HL-60 (cell line): Measurements from ENCODE around the gene TRIM9.

Experiments
- DNase-seq, 2 experiments: peaks; one replicate each; pipeline ENCODE4 v3.0.0-alpha.2; 2010 to 2020; ENCODE audit warnings: low read depth in 1 of 2, low spot score in 1 of 2
- H3K27ac ChIP-seq: fragments of 250-450 bp; sonication (Bioruptor Pico); replicated peaks from 2 replicates; pipeline ENCODE4 v1.5.1; 2020; ENCODE audit warnings: mild to moderate bottlenecking, moderate library complexity
- H3K27me3 ChIP-seq: fragments of 250-450 bp; sonication (Bioruptor Pico); 2 replicates; pipeline ENCODE4 v1.5.1; 2021; ENCODE audit warnings: mild to moderate bottlenecking, moderate library complexity; ENCODE audit not compliant: insufficient read depth, poor library complexity, severe bottlenecking
- H3K4me3 ChIP-seq: replicated peaks from 2 replicates; pipeline ENCODE4 v1.5.1; 2011; ENCODE audit warnings: mild to moderate bottlenecking, control low read depth, low read length; ENCODE audit not compliant: insufficient read depth
- CTCF ChIP-seq: IDR thresholded peaks from one replicate; pipeline ENCODE4 v1.5.1; 2011; ENCODE audit warnings: low read length, control low read depth, inconsistent platforms; ENCODE audit not compliant: insufficient read depth
- GABPA ChIP-seq: IDR thresholded peaks from 2 replicates; pipeline ENCODE4 v1.6.1; 2012; ENCODE audit warnings: low read depth
- POLR2AphosphoS5 ChIP-seq: IDR thresholded peaks from 2 replicates; pipeline ENCODE4 v1.6.1; 2012; ENCODE audit warnings: low read depth
- SPI1 ChIP-seq: IDR thresholded peaks from 2 replicates; pipeline ENCODE4 v1.6.1; 2012; ENCODE audit warnings: low read depth, mild to moderate bottlenecking, borderline replicate concordance
- TF ChIP-seq, protein P1 (sequence below): IDR thresholded peaks from 2 replicates; pipeline ENCODE4 v1.6.1; 2012; ENCODE audit warnings: low read depth; ENCODE audit not compliant: insufficient replicate concordance

TRIM9 gene

DNA sequence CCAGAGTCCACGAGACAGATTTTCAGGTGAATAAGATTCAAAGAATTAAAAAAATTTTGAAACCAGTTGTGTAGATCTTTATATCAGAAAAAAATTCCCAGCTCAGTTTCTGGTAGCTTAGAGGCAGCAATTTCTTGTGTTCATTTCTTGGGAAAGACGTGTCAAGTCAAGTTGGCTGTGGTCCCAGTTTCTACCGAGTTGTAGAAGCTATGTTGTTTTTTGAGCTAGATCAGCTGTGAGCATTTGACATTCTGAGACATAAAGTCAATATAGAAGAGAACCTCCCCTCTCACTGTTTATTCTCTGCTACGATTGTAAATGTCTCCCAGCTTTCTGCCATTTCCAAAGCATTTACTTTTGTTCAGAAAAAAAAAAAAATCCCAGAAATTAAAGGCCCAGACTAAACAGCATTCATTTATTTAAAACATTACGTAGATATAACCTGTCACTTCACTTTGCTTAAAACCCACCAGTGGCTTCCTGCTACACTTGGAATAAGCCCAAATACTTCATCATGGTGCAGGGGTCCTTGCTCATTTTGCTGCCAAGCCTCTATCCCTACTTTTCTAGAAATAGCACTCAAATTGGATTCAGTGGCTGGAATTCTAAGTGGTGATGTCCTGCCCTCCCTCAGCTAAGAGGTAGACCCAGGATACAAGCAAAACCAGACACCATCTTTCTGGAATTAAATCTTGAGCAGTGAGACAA lies 130.1 kb downstream of the TRIM9 start:
- no peak overlapping the region for H3K27ac ChIP-seq
- TF ChIP-seq POLR2AphosphoS5 = no peak
- no peak for TF ChIP-seq SPI1
- TF ChIP-seq CTCF = no peak
- TF ChIP-seq, protein P1, sequence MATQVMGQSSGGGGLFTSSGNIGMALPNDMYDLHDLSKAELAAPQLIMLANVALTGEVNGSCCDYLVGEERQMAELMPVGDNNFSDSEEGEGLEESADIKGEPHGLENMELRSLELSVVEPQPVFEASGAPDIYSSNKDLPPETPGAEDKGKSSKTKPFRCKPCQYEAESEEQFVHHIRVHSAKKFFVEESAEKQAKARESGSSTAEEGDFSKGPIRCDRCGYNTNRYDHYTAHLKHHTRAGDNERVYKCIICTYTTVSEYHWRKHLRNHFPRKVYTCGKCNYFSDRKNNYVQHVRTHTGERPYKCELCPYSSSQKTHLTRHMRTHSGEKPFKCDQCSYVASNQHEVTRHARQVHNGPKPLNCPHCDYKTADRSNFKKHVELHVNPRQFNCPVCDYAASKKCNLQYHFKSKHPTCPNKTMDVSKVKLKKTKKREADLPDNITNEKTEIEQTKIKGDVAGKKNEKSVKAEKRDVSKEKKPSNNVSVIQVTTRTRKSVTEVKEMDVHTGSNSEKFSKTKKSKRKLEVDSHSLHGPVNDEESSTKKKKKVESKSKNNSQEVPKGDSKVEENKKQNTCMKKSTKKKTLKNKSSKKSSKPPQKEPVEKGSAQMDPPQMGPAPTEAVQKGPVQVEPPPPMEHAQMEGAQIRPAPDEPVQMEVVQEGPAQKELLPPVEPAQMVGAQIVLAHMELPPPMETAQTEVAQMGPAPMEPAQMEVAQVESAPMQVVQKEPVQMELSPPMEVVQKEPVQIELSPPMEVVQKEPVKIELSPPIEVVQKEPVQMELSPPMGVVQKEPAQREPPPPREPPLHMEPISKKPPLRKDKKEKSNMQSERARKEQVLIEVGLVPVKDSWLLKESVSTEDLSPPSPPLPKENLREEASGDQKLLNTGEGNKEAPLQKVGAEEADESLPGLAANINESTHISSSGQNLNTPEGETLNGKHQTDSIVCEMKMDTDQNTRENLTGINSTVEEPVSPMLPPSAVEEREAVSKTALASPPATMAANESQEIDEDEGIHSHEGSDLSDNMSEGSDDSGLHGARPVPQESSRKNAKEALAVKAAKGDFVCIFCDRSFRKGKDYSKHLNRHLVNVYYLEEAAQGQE = no peak
- no peak for TF ChIP-seq GABPA
- DNase-seq = no peak

DNA sequence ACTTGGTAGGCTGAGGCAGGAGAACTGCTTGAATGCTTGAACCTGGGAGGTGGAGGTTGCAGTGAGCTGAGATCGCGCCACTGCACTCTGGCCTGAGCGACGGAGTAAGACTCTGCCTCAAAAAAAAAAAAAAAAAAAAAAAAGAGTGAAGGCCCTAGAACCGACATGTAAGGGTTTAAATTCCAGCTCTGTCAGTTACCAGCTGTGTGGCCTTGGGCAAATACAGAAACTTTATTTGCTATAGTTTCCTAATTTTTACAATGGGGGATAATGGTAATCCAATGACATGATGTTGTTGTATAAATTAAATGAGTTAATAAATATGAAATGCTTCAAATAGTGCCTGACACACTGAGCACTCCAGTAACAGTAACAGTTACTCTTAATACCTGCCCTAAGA lies 131.0 kb downstream of the TRIM9 start:
- Histone ChIP-seq H3K4me3 (no peak overlapping the region), H3K27ac (no peak overlapping the region), H3K27me3 (no peaks in the 10 kb centered on the region)
- no peak for TF ChIP-seq SPI1
- no peak for TF ChIP-seq GABPA
- no peak for TF ChIP-seq POLR2AphosphoS5
- no peak for TF ChIP-seq CTCF
- TF ChIP-seq, protein P1 = no peak
- DNase-seq = no peak

More for the DNA sequence above, 130.1 kb downstream of the TRIM9 start:
- Histone ChIP-seq H3K27me3 (no peaks in the 10 kb centered on the region), H3K4me3 (no peak overlapping the region)

- H3K27ac ChIP-seq = no peak overlapping the region
- TF ChIP-seq, protein P1 = no peak
- TF ChIP-seq SPI1 = no peak
- no peak for TF ChIP-seq GABPA
- no peak for TF ChIP-seq POLR2AphosphoS5
- no peak for TF ChIP-seq CTCF
- no peak for DNase-seq
- no peaks in the 10 kb centered on the region for H3K27me3 ChIP-seq
- H3K4me3 ChIP-seq = no peak overlapping the region
These were observed 133.2 kb downstream of the TRIM9 start for GRCh38 chr14:50961605-50962221.
